ENCODE results near the gene ABCB8. TPM values are rescaled to one million over a fixed set of nuclear protein-coding genes. Genes with fewer than 3 reads are reported as not detected.
A peak's percentile ranks its signal among the peaks of the same experiment; 100 is the strongest.

Gene ABCB8
- total and polyA plus RNA-seq, 2 experiments from 2014 or later = 29.6 to 31.6 TPM

GRCh38 chr7:151088019-151088855, 60.0 kb downstream of the ABCB8 start:
- H3K36me3 ChIP-seq (ENCODE audit: low read depth) = no peaks in the 10 kb centered on the region
- peaks cover 63% of the 10 kb centered on the region for H3K79me2 ChIP-seq (ENCODE audit: insufficient read depth)
- no peaks in the 10 kb centered on the region; the same call in 1 of the 2 replicates for H4K20me1 ChIP-seq (ENCODE audit: insufficient read depth)
- no peaks in the 10 kb centered on the region for H3K27me3 ChIP-seq (replicated peaks; ENCODE audit: insufficient read depth)
- H3K9me2 ChIP-seq (ENCODE audit: insufficient read depth) = no peaks in the 10 kb centered on the region
- no peaks in the 10 kb centered on the region for H3K9me3 ChIP-seq (ENCODE audit: low read depth)
- TF ChIP-seq EZH2phosphoT487 (IDR thresholded peaks at IDR 0.05; ENCODE audit: insufficient read depth, low read depth) (no peak), EZH2 (IDR thresholded peaks at IDR 0.05; ENCODE audit: insufficient read depth, poor library complexity, severe bottlenecking) (no peak)
- H3K9ac ChIP-seq = peak overlapping the region; percentile 92
- H3K27ac ChIP-seq = peak overlapping the region; percentile 95
- peak overlapping the region; percentile 87 for H3K4me3 ChIP-seq
- H3K4me1 ChIP-seq (ENCODE audit: insufficient read depth) = peaks cover 23% of the 10 kb centered on the region
- H3K4me2 ChIP-seq (ENCODE audit: unreplicated experiment) = peak overlapping the region; percentile 94
- in situ Hi-C loops (cut with MboI) = no loop called here
- peak overlapping the region; percentile 57 for H2AFZ ChIP-seq
- 5 to 9% methylated on average over 16 of the region's 16 CpGs for WGBS, 2 experiments (ENCODE audit: low coverage in 1 of 2, low lambda C conversion rate in 2 of 2, missing lambda C conversion rate in 2 of 2)
- DNase-seq = peak; percentile 75
- peaks cover 37% of the 10 kb centered on the region for H3F3A ChIP-seq (ENCODE audit: insufficient read depth)

- Histone ChIP-seq H3K4me1 (ENCODE audit: insufficient read depth) (peaks cover 23% of the 10 kb centered on the region), H3K4me2 (ENCODE audit: unreplicated experiment) (peak overlapping the region; percentile 94), H3K4me3 (peak overlapping the region; percentile 87), H3K27me3 (replicated peaks; ENCODE audit: insufficient read depth) (no peaks in the 10 kb centered on the region), H3K27ac (peak overlapping the region; percentile 95), H2AFZ (peak overlapping the region; percentile 57), H3F3A (ENCODE audit: insufficient read depth) (peaks cover 36% of the 10 kb centered on the region), H3K36me3 (ENCODE audit: low read depth) (no peaks in the 10 kb centered on the region), H3K9ac (peak overlapping the region; percentile 92), H3K9me3 (ENCODE audit: low read depth) (no peaks in the 10 kb centered on the region), H3K9me2 (ENCODE audit: insufficient read depth) (no peaks in the 10 kb centered on the region), H4K20me1 (ENCODE audit: insufficient read depth) (no peaks in the 10 kb centered on the region; the same call in 1 of the 2 replicates), H3K79me2 (ENCODE audit: insufficient read depth) (peaks cover 71% of the 10 kb centered on the region)
- 17 to 21% methylated on average over 29 to 30 of the region's 30 CpGs for WGBS, 2 experiments (ENCODE audit: low coverage in 1 of 2, low lambda C conversion rate in 2 of 2, missing lambda C conversion rate in 2 of 2)
- no peak for TF ChIP-seq EZH2phosphoT487 (IDR thresholded peaks at IDR 0.05; ENCODE audit: insufficient read depth, low read depth)
- no peak for TF ChIP-seq EZH2 (IDR thresholded peaks at IDR 0.05; ENCODE audit: insufficient read depth, poor library complexity, severe bottlenecking)
- in situ Hi-C loops (cut with MboI) = no loop called here
- peak; percentile 89 for DNase-seq
Observed at GRCh38 chr7:151088856-151089699, 60.8 kb downstream of the ABCB8 start.

GRCh38 chr7:151089893-151090730, 61.9 kb downstream of the ABCB8 start:
- peaks cover 23% of the 10 kb centered on the region for H3K4me1 ChIP-seq (ENCODE audit: insufficient read depth)
- H4K20me1 ChIP-seq (ENCODE audit: insufficient read depth) = no peaks in the 10 kb centered on the region; the same call in 1 of the 2 replicates

More at GRCh38 chr7:151089893-151090730, 61.9 kb downstream of the ABCB8 start:
- Histone ChIP-seq H3K9me3 (ENCODE audit: low read depth) (no peaks in the 10 kb centered on the region), H3K4me2 (ENCODE audit: unreplicated experiment) (peak overlapping the region; percentile 94), H3K4me3 (no peak overlapping the region; the same call in 1 of the 2 replicates), H3K9me2 (ENCODE audit: insufficient read depth) (no peaks in the 10 kb centered on the region), H3K9ac (peak overlapping the region; percentile 92), H3K27ac (peak overlapping the region; percentile 95), H2AFZ (no peak overlapping the region), H3F3A (ENCODE audit: insufficient read depth) (peaks cover 39% of the 10 kb centered on the region), H3K36me3 (ENCODE audit: low read depth) (no peaks in the 10 kb centered on the region), H3K27me3 (replicated peaks; ENCODE audit: insufficient read depth) (no peaks in the 10 kb centered on the region), H3K79me2 (ENCODE audit: insufficient read depth) (peaks cover 82% of the 10 kb centered on the region)
- TF ChIP-seq EZH2 (IDR thresholded peaks at IDR 0.05; ENCODE audit: insufficient read depth, poor library complexity, severe bottlenecking) = no peak
- no peak for TF ChIP-seq EZH2phosphoT487 (IDR thresholded peaks at IDR 0.05; ENCODE audit: insufficient read depth, low read depth)
- 71 to 73% methylated on average over 22 of the region's 22 CpGs for WGBS, 2 experiments (ENCODE audit: low coverage in 1 of 2, low lambda C conversion rate in 2 of 2, missing lambda C conversion rate in 2 of 2)
- peak; percentile 57 for DNase-seq
- in situ Hi-C loops (cut with MboI) = no loop called here
